H1 (cell line): ENCODE results near the gene HLA-A. TPM values are rescaled to one million over a fixed set of nuclear protein-coding genes. Genes with fewer than 3 reads are reported as not detected.

ENCODE experiments used
- CBX5 ChIP-seq: fragments of 300-800, 300-1000 bp; sonication (generic); IDR thresholded peaks from 2 replicates; pipeline ENCODE4 v1.7.1; 2016; ENCODE audit warnings: antibody characterized with exemption, low read length, low read depth
- CBX8 ChIP-seq: fragments of 300-800, 300-1000 bp; sonication (generic); IDR thresholded peaks from 2 replicates; pipeline ENCODE4 v1.7.1; 2016; ENCODE audit warnings: low read depth, low read length, borderline replicate concordance
- CHD1 ChIP-seq: IDR thresholded peaks from 2 replicates; pipeline ENCODE4 v1.6.1; 2012; ENCODE audit warnings: low read depth, low read length, improper control_type of control experiment
- CTBP2 ChIP-seq: IDR thresholded peaks from 2 replicates; pipeline ENCODE4 v1.7.0; 2011; ENCODE audit warnings: borderline replicate concordance, mild to moderate bottlenecking, moderate library complexity, mixed read lengths, low read length; ENCODE audit not compliant: insufficient read depth, insufficient read length
- CTCF ChIP-seq, 3 experiments: IDR thresholded peaks; 1 replicate in 2 of 3; 2 replicates in 1 of 3; pipeline versions ENCODE4 v1.5.1 to v1.6.1; 2011; ENCODE audit warnings: low read length in 3 of 3, mild to moderate bottlenecking in 3 of 3, inconsistent platforms in 2 of 3, low read depth in 1 of 3, moderate library complexity in 1 of 3; ENCODE audit not compliant: insufficient read depth in 1 of 3; ENCODE audit errors: control extremely low read depth in 1 of 3
- EGR1 ChIP-seq: IDR thresholded peaks from 2 replicates; pipeline ENCODE4 v1.6.1; 2011; ENCODE audit warnings: low read depth, low read length, borderline replicate concordance
- EZH2 ChIP-seq: fragments of 200-600 bp; sonication (generic); IDR thresholded peaks from 2 replicates; pipeline ENCODE4 v1.7.1; 2012; ENCODE audit warnings: low read depth, mild to moderate bottlenecking, moderate library complexity, low read length, inconsistent platforms; ENCODE audit not compliant: severe bottlenecking
- GABPA ChIP-seq: IDR thresholded peaks from 2 replicates; pipeline ENCODE4 v1.6.1; 2011; ENCODE audit warnings: mild to moderate bottlenecking, low read length, moderate library complexity, borderline replicate concordance; ENCODE audit not compliant: insufficient read depth
- HDAC2 ChIP-seq, 2 experiments: fragments of 300-600 bp in 1 of 2; sonication (generic) in 1 of 2; IDR thresholded peaks; 2 replicates each; pipeline ENCODE4 v1.6.1; 2011 to 2012; ENCODE audit warnings: low read depth in 2 of 2, low read length in 2 of 2, mild to moderate bottlenecking in 2 of 2, moderate library complexity in 2 of 2, borderline replicate concordance in 1 of 2, inconsistent platforms in 1 of 2
- HDAC6 ChIP-seq: IDR thresholded peaks from one replicate; pipeline ENCODE4 v1.7.1; 2012; ENCODE audit warnings: low read depth, mild to moderate bottlenecking, inconsistent platforms, low read length, moderate library complexity
- JUN ChIP-seq: IDR thresholded peaks from 2 replicates; pipeline ENCODE4 v1.6.1; 2011; ENCODE audit warnings: low read depth, mild to moderate bottlenecking, improper control_type of control experiment, low read length
- JUND ChIP-seq: IDR thresholded peaks from 2 replicates; pipeline ENCODE4 v1.6.1; 2011; ENCODE audit warnings: mild to moderate bottlenecking, improper control_type of control experiment, low read length
- KDM4A ChIP-seq: IDR thresholded peaks from one replicate; pipeline ENCODE4 v1.7.1; 2012; ENCODE audit warnings: low read depth, mild to moderate bottlenecking, moderate library complexity, low read length, inconsistent platforms; ENCODE audit not compliant: severe bottlenecking
- MAX ChIP-seq: IDR thresholded peaks from 2 replicates; pipeline ENCODE4 v1.6.1; 2012; ENCODE audit warnings: inconsistent platforms
- RFX5 ChIP-seq: IDR thresholded peaks from 2 replicates; pipeline ENCODE4 v1.6.1; 2011; ENCODE audit warnings: low read depth, low read length, improper control_type of control experiment, borderline replicate concordance
- SAP30 ChIP-seq: fragments of 300-600 bp; sonication (generic); IDR thresholded peaks from 2 replicates; pipeline ENCODE4 v1.7.1; 2012; ENCODE audit warnings: low read length, moderate library complexity, mild to moderate bottlenecking, inconsistent platforms; ENCODE audit not compliant: insufficient read depth, insufficient replicate concordance
- SIX5 ChIP-seq: IDR thresholded peaks from 2 replicates; pipeline ENCODE4 v1.6.1; 2011; ENCODE audit warnings: mild to moderate bottlenecking, low read depth, low read length
- TAF7 ChIP-seq: optimal IDR thresholded peaks from 2 replicates; pipeline ENCODE3; 2011; ENCODE audit warnings: low read depth, mild to moderate bottlenecking, inconsistent platforms, low read length, moderate library complexity, borderline replicate concordance
- TCF12 ChIP-seq: IDR thresholded peaks from 2 replicates; pipeline ENCODE4 v1.6.1; 2011; ENCODE audit warnings: low read depth, mild to moderate bottlenecking, low read length
- YY1 ChIP-seq: IDR thresholded peaks from 2 replicates; pipeline ENCODE4 v1.6.1; 2011; ENCODE audit warnings: low read depth, mild to moderate bottlenecking, low read length
- polyA plus RNA-seq, 7 experiments: library from polyadenylated mRNA; depleted of rRNA in 3 of 7; stranded (reverse) in 5 of 7; unstranded in 2 of 7; fragments of >200 nt in 5 of 7; fragments of 200-250 nt in 2 of 7; gene quantifications; 1 replicate in 5 of 7; 2 replicates in 1 of 7; 4 replicates in 1 of 7; pipeline versions ENCODE4 v1.2.1 to v1.2.3, GENCODE V29; 2011 to 2013; ENCODE audit warnings: missing spikeins in 2 of 7, mixed read lengths in 2 of 7
- total RNA-seq: library from RNA; stranded (reverse); fragmentation: NEBNext Ultra II Directional; extraction: Animal tissue kit (Norgen Biotek cat#: 25700); gene quantifications from 2 replicates; pipeline ENCODE4 v1.2.1, GENCODE V29; 2021

The HLA-A gene
- total and polyA plus RNA-seq, 2 of the 8 experiments (the other 6 are each of a cell fraction or from before 2014, with no cell fraction given): 221 to 474 TPM

- TF ChIP-seq JUN (no peak), JUND (no peak), CTBP2 (no peak), CHD1 (no peak), RFX5 (no peak), SAP30 (no peak), MAX (peak; percentile 68), YY1 (no peak), CBX8 (no peak), KDM4A (no peak), TAF7 (no peak), TCF12 (no peak), EGR1 (no peak), GABPA (no peak), EZH2 (peak; percentile 78), CBX5 (no peak), HDAC2 (IDR thresholded peaks at IDR 0.05; ENCODE audit: borderline replicate concordance in 1 of 2, low read depth in 2 of 2, low read length in 2 of 2) (peak; percentile 26 to 61; a peak in 1 of 4 replicates), SIX5 (no peak), HDAC6 (no peak), CTCF (IDR thresholded peaks at IDR 0.05; ENCODE audit: control extremely low read depth in 1 of 3, insufficient read depth in 1 of 3, low read depth in 1 of 3, low read length in 3 of 3) (peak in 2 of 3 experiments; percentile 20 to 26; a peak in 2 of 4 replicates)
These were observed 34.5 kb downstream of the HLA-A start (continued) for GRCh38 chr6:29976588-29977424.
